ENCODE data around the gene CUL7.
"Not testable (repeated sequence)": the region's sequence is repeated elsewhere in the genome, so short reads cannot be mapped to it uniquely, and the experiment has no call there.

CUL7 gene

GRCh38 chr6:43045371-43045930 is 8.2 kb downstream of the CUL7 start:
- no peak for DNase-seq (ENCODE audit: low spot score)

DNA sequence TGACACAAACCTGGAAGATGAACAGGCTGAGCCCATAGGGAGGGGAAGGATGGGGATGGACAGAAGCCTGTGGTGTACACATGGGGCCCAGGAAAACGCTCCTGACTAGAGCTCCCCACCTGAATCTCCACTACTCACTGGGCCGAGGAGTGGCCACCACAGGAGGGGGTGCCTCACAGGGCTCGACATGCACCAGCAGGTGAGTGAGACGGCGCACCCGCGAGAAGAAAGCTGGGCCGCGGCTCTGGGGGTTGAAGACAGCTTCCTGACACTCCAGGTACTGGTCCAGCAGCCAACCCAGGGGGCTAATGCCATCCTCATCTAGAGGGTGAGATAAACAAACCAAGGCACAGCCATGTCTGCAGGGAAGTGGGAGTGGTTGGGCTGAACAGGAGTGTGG is 10.3 kb downstream of the CUL7 start:
- DNase-seq (ENCODE audit: low spot score) = no peak

GRCh38 chr6:43041475-43041874 is 12.2 kb downstream of the CUL7 start:
- not testable (repeated sequence) for DNase-seq (ENCODE audit: low spot score)

- no peak for DNase-seq (ENCODE audit: low spot score)
These were observed 13.0 kb downstream of the CUL7 start for GRCh38 chr6:43040542-43041257.

GRCh38 chr6:43038727-43039126 is 14.9 kb downstream of the CUL7 start:
- DNase-seq (ENCODE audit: low spot score) = no peak

GRCh38 chr6:43037706-43038105 is 15.9 kb downstream of the CUL7 start:
- no peak for DNase-seq (ENCODE audit: low spot score)

DNA sequence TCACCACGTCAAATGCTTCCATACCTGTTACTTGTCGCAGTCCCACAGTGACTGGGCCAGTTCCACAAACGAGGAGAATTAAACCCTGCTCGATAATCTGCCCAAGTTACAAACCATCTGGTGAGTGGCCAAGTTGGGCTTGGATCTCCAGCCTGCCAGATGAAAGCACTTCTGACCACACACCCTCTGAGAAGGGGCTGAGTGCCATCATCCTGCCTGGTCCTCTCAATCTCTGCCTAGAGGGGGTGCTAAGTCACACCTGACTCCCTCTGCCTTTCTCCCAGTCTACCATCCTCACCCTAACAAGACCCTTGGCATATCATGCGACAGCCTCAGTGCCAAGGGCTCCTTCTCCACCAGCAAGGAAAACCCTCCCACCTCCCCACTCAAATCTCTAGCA is 16.5 kb downstream of the CUL7 start:
- DNase-seq (ENCODE audit: low spot score) = no peak

DNA sequence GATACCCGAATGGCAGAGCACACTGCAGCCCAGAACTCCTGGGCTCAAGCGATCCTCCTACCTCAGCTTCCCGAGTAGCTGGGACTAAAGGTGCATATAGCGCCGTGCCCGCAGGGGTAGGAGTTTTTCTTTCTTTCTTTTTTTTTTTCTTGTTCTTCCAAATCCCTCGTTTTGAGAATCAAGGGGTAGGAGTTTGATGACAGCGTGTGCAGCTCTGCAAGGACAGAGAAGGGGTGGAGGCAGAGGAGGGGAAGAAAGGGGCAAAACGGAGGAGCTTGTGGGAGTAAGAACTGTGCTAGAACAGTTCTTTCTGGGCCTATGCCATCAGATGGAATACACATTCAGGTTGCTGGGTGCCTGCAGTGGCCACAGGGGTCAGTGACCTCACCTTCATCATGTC is 16.9 kb downstream of the CUL7 start:
- no peak for DNase-seq (ENCODE audit: low spot score)

GRCh38 chr6:43035495-43036194 is 18.0 kb downstream of the CUL7 start:
- no peak for DNase-seq (ENCODE audit: low spot score)

- DNase-seq (ENCODE audit: low spot score) = no peak
These were observed 19.5 kb downstream of the CUL7 start for GRCh38 chr6:43034190-43034525.

GRCh38 chr6:43033496-43034189 is 20.0 kb downstream of the CUL7 start:
- no peak for DNase-seq (ENCODE audit: low spot score)

GRCh38 chr6:43032326-43032725 is 21.3 kb downstream of the CUL7 start:
- DNase-seq (ENCODE audit: low spot score) = no peak

DNA sequence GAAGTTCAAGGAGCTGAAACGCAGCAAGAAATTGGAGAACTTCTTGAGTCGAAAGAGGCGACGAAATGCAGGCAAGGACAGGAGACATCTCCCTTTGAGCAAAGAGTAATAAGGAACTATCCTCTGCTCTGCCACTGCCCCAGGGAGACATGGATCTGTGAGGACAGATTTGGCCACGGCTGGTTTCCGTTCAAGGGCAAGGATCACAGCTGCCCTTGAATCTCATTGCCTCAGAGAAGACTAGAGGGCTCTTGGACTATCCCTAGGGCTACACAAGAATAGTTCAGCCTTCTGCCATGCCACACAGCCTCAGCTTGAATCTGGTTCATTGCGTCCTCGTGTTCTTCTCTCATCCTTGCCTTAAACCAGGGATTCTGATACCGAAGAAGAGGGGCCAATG is 24.5 kb downstream of the CUL7 start:
- no peak for DNase-seq (ENCODE audit: low spot score)

DNA sequence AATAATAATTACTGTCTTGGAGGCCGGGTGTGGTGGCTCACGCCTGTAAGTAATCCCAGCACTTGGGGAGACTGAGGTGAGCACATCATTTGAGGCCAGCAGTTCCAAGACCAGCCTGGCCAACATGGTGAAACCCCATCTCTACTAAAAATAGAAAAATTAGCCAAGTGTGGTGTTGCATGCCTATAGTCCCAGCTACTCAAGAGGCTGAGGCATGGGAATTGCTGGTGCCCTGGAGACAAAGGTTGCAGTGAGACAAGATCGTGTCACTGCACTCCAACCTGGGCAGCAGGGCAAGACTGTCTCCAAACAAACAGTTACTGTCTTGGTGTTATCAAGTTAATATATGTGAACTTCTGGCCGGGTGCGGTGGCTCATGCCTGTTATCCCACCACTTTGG is 27.3 kb downstream of the CUL7 start:
- no peak for DNase-seq (ENCODE audit: low spot score)

DNA sequence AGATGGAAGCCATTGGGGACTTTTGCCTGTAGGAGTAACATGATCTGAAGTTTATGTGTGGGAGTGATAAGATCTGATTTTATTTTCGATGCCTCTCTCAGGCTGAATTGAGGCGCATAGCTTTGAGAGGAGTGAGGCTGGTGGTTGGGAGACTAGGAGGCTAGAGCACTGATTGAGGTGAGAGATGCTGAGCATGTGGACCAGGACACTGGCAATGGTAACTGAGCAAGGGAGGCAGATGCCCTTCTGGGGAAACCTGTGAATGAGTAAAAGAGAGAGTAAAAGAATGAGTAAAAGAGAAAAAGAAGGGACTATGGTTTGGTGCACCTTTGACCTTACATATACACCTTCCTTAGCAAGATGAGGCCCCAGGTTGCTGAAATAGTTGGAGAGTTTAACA is 29.2 kb downstream of the CUL7 start:
- no peak for DNase-seq (ENCODE audit: low spot score)

GRCh38 chr6:43021270-43022047 is 32.2 kb downstream of the CUL7 start, which contains the start of gene RRP36:
TSS of gene RRP36 (plus strand) at chr6:43021623. CDS start at chr6:43021655, 32 bp downstream.
- DNase-seq (ENCODE audit: low spot score) = peak; percentile 78

DNA sequence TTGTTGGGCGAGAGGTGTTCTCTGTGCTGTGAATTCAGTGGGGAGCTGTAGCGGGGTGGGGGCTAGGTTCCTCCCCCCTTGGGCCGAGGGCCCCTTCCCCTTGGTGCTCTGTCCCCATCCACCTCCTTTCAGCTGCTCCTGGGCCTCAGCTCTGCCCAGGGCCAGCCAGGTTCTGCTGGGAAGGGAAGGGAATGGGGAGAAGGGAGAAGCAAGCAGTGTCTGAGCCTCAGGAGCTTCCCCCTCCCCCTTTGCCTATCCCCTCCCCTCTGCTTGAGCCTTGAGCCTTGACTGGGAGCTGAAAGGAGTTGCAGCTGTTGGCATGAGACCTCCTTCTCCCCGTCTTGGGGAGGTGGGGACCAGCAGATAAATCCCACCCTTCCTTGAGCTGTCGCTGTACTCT is 32.8 kb downstream of the CUL7 start:
- no peak for DNase-seq (ENCODE audit: low spot score)

DNA sequence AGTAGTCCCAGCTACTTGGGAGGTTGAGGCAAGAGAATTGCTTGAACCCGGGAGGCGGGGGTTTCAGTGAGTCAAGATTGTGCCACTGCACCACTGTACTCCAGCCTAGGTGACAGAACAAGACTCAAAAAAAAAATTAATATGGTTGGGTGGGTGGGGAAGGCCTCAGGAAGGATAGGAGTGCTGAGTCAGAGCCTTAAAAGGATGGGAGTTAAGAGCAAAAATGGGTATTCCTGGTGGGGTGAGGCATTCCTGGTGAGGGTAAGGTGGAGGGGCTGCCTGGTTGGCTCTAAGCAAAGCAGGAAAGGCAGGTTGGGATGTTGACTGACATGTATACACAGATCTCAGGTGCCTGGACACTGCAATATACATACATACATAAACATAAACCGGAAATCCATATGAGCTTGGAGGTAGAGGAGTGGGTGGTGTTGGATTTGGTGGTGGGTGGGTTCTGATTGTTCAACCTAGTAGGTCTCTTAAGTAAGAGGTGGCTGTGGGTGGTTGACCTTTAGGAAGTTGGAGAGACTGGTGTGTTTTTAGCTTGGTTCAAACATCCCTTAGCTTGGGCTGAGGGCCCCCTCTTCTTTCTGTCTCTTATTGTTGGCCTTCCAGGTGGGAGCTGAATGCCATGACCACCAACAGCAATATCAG is 33.5 kb downstream of the CUL7 start:
- DNase-seq (ENCODE audit: low spot score) = no peak

DNA sequence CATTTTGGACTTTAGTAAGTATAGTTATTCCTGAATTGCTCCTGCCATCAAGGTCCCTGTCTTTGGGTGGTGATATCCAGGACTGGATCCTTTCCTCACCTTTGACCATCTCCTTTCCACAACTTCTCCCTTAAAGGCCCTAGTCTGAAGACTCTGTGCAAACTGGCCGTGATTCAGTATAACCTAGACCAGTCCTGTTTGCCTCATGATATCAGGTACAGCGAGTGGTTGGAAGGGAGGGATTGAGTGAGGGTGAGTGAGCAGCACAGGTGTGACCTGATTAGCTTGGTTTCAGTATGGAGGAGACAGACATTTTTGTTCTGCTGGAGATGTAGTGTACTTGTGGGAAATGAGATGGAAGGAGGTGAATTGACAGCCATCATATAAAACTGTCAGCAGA is 34.5 kb downstream of the CUL7 start:
- DNase-seq (ENCODE audit: low spot score) = no peak

GRCh38 chr6:43016943-43017334 is 36.7 kb downstream of the CUL7 start:
- no peak for DNase-seq (ENCODE audit: low spot score)

GRCh38 chr6:43016176-43016942 is 37.3 kb downstream of the CUL7 start:
- no peak for DNase-seq (ENCODE audit: low spot score)

All from kidney tubule cell (primary cell).